ENCODE measurements around the gene PRDM4. TPM values are rescaled to one million over a fixed set of nuclear protein-coding genes. Genes with fewer than 3 reads are reported as not detected.

Gene PRDM4
- total RNA-seq, 2 experiments from 2014 or later = 19.3 to 21.7 TPM

GRCh38 chr12:107748472-107748871 lies 12.5 kb downstream of the PRDM4 start:
- H3K27me3 Mint-ChIP-seq = no peaks in the 10 kb centered on the region
- DNase-seq = no peak
- H3K9me3 Mint-ChIP-seq = no peaks in the 10 kb centered on the region
- H3K4me3 Mint-ChIP-seq = no peak overlapping the region
- H3K4me1 Mint-ChIP-seq (ENCODE audit: low read depth) = peaks cover 2% of the 10 kb centered on the region
- H3K36me3 Mint-ChIP-seq (ENCODE audit: low read depth) = peaks cover 36% of the 10 kb centered on the region
- no peak for TF ChIP-seq CTCF (IDR thresholded peaks at IDR 0.05)
- ChIA-PET CTCF (no interaction called here), POLR2A (interaction anchor here (1.2 kb wide), 1 partner anchor 12 kb away, joined by 3 read pairs; no protein-coding TSS in a partner anchor)
- ATAC-seq = no peak
- H3K27ac Mint-ChIP-seq = no peak overlapping the region
- intact Hi-C loops (cut with micrococcal nuclease) = no loop called here

- no peaks in the 10 kb centered on the region for H3K9me3 Mint-ChIP-seq
- peaks cover 4% of the 10 kb centered on the region for H3K4me1 Mint-ChIP-seq (ENCODE audit: low read depth)
- H3K36me3 Mint-ChIP-seq (ENCODE audit: low read depth) = peaks cover 60% of the 10 kb centered on the region
- CTCF ChIA-PET = interaction anchor here (0.6 to 1.3 kb wide), 2 partner anchors 39 to 724 kb away, joined by 3 to 4 read pairs; no protein-coding TSS in a partner anchor
- no peaks in the 10 kb centered on the region for H3K27me3 Mint-ChIP-seq
- no peak overlapping the region for H3K4me3 Mint-ChIP-seq
- no peak overlapping the region for H3K27ac Mint-ChIP-seq
- no peak for ATAC-seq
- POLR2A ChIA-PET = no interaction called here
- no peak for DNase-seq
- intact Hi-C loops (cut with micrococcal nuclease) = no loop called here
- no peak for TF ChIP-seq CTCF (IDR thresholded peaks at IDR 0.05)
Observed at GRCh38 chr12:107736914-107737313, 24.0 kb downstream of the PRDM4 start.

GRCh38 chr12:107735763-107736162 lies 25.2 kb downstream of the PRDM4 start:
- Mint-ChIP-seq H3K4me1 (ENCODE audit: low read depth) (peaks cover 4% of the 10 kb centered on the region), H3K9me3 (no peaks in the 10 kb centered on the region), H3K36me3 (ENCODE audit: low read depth) (peaks cover 55% of the 10 kb centered on the region), H3K27ac (no peak overlapping the region), H3K4me3 (no peak overlapping the region), H3K27me3 (no peaks in the 10 kb centered on the region)
- DNase-seq (no peak), ATAC-seq (no peak)
- CTCF ChIA-PET = no interaction called here
- TF ChIP-seq CTCF (IDR thresholded peaks at IDR 0.05) = no peak
- POLR2A ChIA-PET = no interaction called here
- intact Hi-C loops (cut with micrococcal nuclease) = no loop called here

- Mint-ChIP-seq H3K9me3 (no peaks in the 10 kb centered on the region), H3K4me3 (no peak overlapping the region), H3K27ac (no peak overlapping the region), H3K4me1 (ENCODE audit: low read depth) (peaks cover 4% of the 10 kb centered on the region), H3K36me3 (ENCODE audit: low read depth) (peaks cover 47% of the 10 kb centered on the region), H3K27me3 (no peaks in the 10 kb centered on the region)
- no peak for TF ChIP-seq CTCF (IDR thresholded peaks at IDR 0.05)
- intact Hi-C loops (cut with micrococcal nuclease) = no loop called here
- CTCF ChIA-PET = no interaction called here
- POLR2A ChIA-PET = no interaction called here
- DNase-seq (no peak), ATAC-seq (no peak)
Observed at GRCh38 chr12:107734139-107734538, 26.8 kb downstream of the PRDM4 start.

GRCh38 chr12:107732365-107732764 lies 28.6 kb downstream of the PRDM4 start:
- no peak for ATAC-seq
- POLR2A ChIA-PET = interaction anchor here (1.0 to 1.3 kb wide), 3 partner anchors 18 to 452 kb away, joined by 3 to 6 read pairs (median 4); no protein-coding TSS in a partner anchor

More at GRCh38 chr12:107732365-107732764, 28.6 kb downstream of the PRDM4 start:
- Mint-ChIP-seq H3K4me1 (ENCODE audit: low read depth) (peaks cover 2% of the 10 kb centered on the region), H3K27me3 (no peaks in the 10 kb centered on the region), H3K36me3 (ENCODE audit: low read depth) (peaks cover 32% of the 10 kb centered on the region), H3K9me3 (no peaks in the 10 kb centered on the region), H3K4me3 (no peak overlapping the region), H3K27ac (no peak overlapping the region)
- no peak for TF ChIP-seq CTCF (IDR thresholded peaks at IDR 0.05)
- DNase-seq = no peak
- intact Hi-C loops (cut with micrococcal nuclease) = no loop called here
- CTCF ChIA-PET = no interaction called here

Measured in activated CD8-positive, alpha-beta T cell treated with anti-CD3 and anti-CD28 coated beads for 36 hours (primary cell).